Fibroblast of lung (primary cell): Measurements from ENCODE around the gene SULF2.

Experiments
- CTCF ChIP-seq, 2 donors: IDR thresholded peaks in 1 of 2; conservative IDR thresholded peaks in 1 of 2; 1 replicate in 1 of 2; 2 replicates in 1 of 2; pipeline ENCODE4 v1.5.1; 2011 to 2012; ENCODE audit warnings: low read length in 2 of 2, control low read depth in 1 of 2, inconsistent platforms in 1 of 2, low read depth in 1 of 2, mild to moderate bottlenecking in 1 of 2
- EZH2 ChIP-seq: IDR thresholded peaks from 2 replicates; pipeline ENCODE4 v1.5.1; 2012; ENCODE audit warnings: low read length, control low read depth, mild to moderate bottlenecking; ENCODE audit errors: missing control alignments

GRCh38 chr20:47762699-47763268 is 22.5 kb downstream of the SULF2 start:
- TF ChIP-seq EZH2 (no peak), CTCF (conservative IDR thresholded peaks at IDR 0.05 in 1 of 2, IDR thresholded peaks at IDR 0.05 in 1 of 2; ENCODE audit: low read depth in 1 of 2, low read length in 2 of 2) (no peak)
